ENCODE results near the gene DBNL. TPM values are rescaled to one million over a fixed set of nuclear protein-coding genes. Genes with fewer than 3 reads are reported as not detected.
"Not testable (repeated sequence)": the region's sequence is repeated elsewhere in the genome, so short reads cannot be mapped to it uniquely, and the experiment has no call there.

Gene DBNL
- total and polyA plus RNA-seq, 4 experiments from 2014 or later = 157 to 250 (median 171) TPM

GRCh38 chr7:44036364-44036763 is 8.1 kb upstream of the DBNL start:
- H3K4me1 ChIP-seq (ENCODE audit: insufficient read depth, low read length); H3K9me3 Mint-ChIP-seq; H3K36me3 Mint-ChIP-seq; POLR2A ChIA-PET (ENCODE audit: partially characterized antibody); H3K27me3 ChIP-seq (ENCODE audit: insufficient read depth, low read length); H3K4me3 ChIP-seq (ENCODE audit: low read length in 2 of 2); H3K36me3 ChIP-seq (ENCODE audit: insufficient read depth, low read length); H3K4me3 Mint-ChIP-seq; H3K27me3 Mint-ChIP-seq; H3K9me3 ChIP-seq (ENCODE audit: control insufficient read depth in 1 of 2, low read length in 2 of 2); H3K27ac ChIP-seq (ENCODE audit: low read depth, low read length); intact Hi-C loops (cut with micrococcal nuclease): not testable (repeated sequence)
- peak overlapping the region in 2 of 7 donors; percentile 64 to 65 for H3K27ac Mint-ChIP-seq
- CTCF ChIA-PET (ENCODE audit: partially characterized antibody) = interaction anchor here (1.7 kb wide), 1 partner anchor 17 kb away, joined by 4 read pairs; no protein-coding TSS in a partner anchor
- peak in 4 of 5 donors; percentile 33 to 45 (median 40) for DNase-seq
- peaks cover 4 to 13% (median 7%) of the 10 kb centered on the region in 4 donors for H3K4me1 Mint-ChIP-seq

GRCh38 chr7:44037951-44038350 is 6.6 kb upstream of the DBNL start:
- intact Hi-C loops (cut with micrococcal nuclease); POLR2A ChIA-PET (ENCODE audit: partially characterized antibody): not testable (repeated sequence)

DNA sequence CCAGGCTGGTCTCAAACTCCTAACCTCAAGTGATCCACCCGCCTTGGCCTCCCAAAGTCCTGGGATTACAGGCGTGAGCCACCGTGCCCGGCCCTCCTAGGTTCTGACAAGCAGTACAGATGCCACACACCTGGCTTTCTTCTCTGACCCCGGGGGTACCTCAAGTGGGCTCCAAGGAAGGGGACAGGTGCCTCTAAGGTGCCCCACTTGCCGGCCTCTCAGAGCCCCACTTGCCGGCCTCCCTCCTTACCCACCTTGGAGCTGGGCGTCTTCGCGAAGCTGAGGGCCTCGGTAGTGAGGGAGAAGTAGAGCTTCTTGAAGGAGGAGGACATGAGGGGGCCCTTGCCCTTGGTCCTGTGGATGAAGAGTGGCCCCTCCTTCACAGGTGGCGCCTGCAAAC is 5.9 kb upstream of the DBNL start:
- H3K4me1 ChIP-seq (ENCODE audit: insufficient read depth, low read length); CTCF ChIA-PET (ENCODE audit: partially characterized antibody); H3K9me3 Mint-ChIP-seq; H3K36me3 Mint-ChIP-seq; H3K4me3 ChIP-seq (ENCODE audit: low read length in 2 of 2); H3K4me3 Mint-ChIP-seq; H3K9me3 ChIP-seq (ENCODE audit: control insufficient read depth in 1 of 2, low read length in 2 of 2); DNase-seq; intact Hi-C loops (cut with micrococcal nuclease); H3K27ac ChIP-seq (ENCODE audit: low read depth, low read length); H3K27me3 Mint-ChIP-seq; H3K36me3 ChIP-seq (ENCODE audit: insufficient read depth, low read length); H3K27me3 ChIP-seq (ENCODE audit: insufficient read depth, low read length): not testable (repeated sequence)
- POLR2A ChIA-PET (ENCODE audit: partially characterized antibody) = interaction anchor here (0.9 kb wide), 1 partner anchor 28 kb away, joined by 3 read pairs; no protein-coding TSS in a partner anchor
- H3K4me1 Mint-ChIP-seq = peaks cover 5 to 18% (median 9%) of the 10 kb centered on the region in 4 donors
- peak overlapping the region in 1 of 7 donors; percentile 42 for H3K27ac Mint-ChIP-seq

More at GRCh38 chr7:44037951-44038350, 6.6 kb upstream of the DBNL start:
- Mint-ChIP-seq H3K27ac (peak overlapping the region in 4 of 7 donors; percentile 42 to 82 (median 63)), H3K4me1 (peaks cover 5 to 17% (median 8%) of the 10 kb centered on the region in 4 donors), H3K4me3 (peak overlapping the region in 2 of 8 donors; percentile 26 to 40)
- CTCF ChIA-PET (ENCODE audit: partially characterized antibody) = interaction anchor here (1.7 kb wide), 1 partner anchor 18 kb away, joined by 4 read pairs; no protein-coding TSS in a partner anchor
- DNase-seq; H3K27me3 ChIP-seq (ENCODE audit: insufficient read depth, low read length); H3K36me3 ChIP-seq (ENCODE audit: insufficient read depth, low read length); H3K27me3 Mint-ChIP-seq; H3K9me3 Mint-ChIP-seq; H3K4me1 ChIP-seq (ENCODE audit: insufficient read depth, low read length); H3K9me3 ChIP-seq (ENCODE audit: control insufficient read depth in 1 of 2, low read length in 2 of 2); H3K4me3 ChIP-seq (ENCODE audit: low read length in 2 of 2); H3K36me3 Mint-ChIP-seq; H3K27ac ChIP-seq (ENCODE audit: low read depth, low read length): not testable (repeated sequence)

DNA sequence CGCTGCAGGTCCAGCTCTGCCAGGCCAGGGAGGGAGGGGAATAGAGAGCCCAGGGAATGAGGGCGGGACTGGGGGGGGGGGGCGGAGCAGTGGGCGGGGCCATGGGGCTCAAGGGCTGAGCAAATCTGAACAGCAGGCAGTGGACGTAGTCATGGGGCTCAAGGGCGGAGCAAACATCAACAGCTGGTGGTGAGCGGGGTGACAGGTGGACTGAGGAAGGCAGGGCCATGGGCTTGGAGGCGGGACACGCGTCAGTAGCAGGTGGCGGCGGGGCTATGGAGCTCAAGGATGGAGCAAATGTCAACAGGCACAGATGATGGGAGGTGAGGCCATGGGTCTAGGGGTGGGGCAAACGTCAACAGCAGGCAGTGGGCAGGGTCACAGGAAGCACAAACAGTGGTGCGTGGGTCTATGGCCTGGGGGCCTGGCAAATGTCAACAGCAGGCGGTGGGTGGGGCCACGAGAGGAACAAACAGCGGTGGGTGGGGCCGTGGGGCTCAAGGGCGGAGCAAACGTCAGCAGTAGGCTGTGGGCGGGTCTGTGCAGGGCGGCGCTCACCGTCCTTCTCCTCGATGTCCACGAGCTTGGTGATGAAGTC is 5.4 kb upstream of the DBNL start:
- intact Hi-C loops (cut with micrococcal nuclease) = not testable (repeated sequence)
- peak overlapping the region; percentile 91 to 98 (median 96) for H3K27ac Mint-ChIP-seq

GRCh38 chr7:44039800-44040492 is 4.6 kb upstream of the DBNL start:
- CTCF ChIA-PET (ENCODE audit: partially characterized antibody); H3K4me3 ChIP-seq (ENCODE audit: low read length in 2 of 2): not testable (repeated sequence)
- H3K27ac ChIP-seq (ENCODE audit: low read depth, low read length) = peak overlapping the region; percentile 21

More for the DNA sequence above, 5.4 kb upstream of the DBNL start:
- H3K4me1 ChIP-seq (ENCODE audit: insufficient read depth, low read length) = peaks cover 14% of the 10 kb centered on the region
- H3K9me3 ChIP-seq (ENCODE audit: control insufficient read depth in 1 of 2, low read length in 2 of 2); H3K4me3 ChIP-seq (ENCODE audit: low read length in 2 of 2); H3K27ac ChIP-seq (ENCODE audit: low read depth, low read length); H3K27me3 Mint-ChIP-seq; H3K27me3 ChIP-seq (ENCODE audit: insufficient read depth, low read length); H3K36me3 Mint-ChIP-seq; CTCF ChIA-PET (ENCODE audit: partially characterized antibody); H3K9me3 Mint-ChIP-seq; H3K36me3 ChIP-seq (ENCODE audit: insufficient read depth, low read length): not testable (repeated sequence)
- Mint-ChIP-seq H3K4me1 (peaks cover 8 to 23% (median 14%) of the 10 kb centered on the region in 4 donors), H3K4me3 (peak overlapping the region; percentile 66 to 86 (median 79))
- POLR2A ChIA-PET (ENCODE audit: partially characterized antibody) = interaction anchor here (0.9 kb wide), 1 partner anchor 27 kb away, joined by 3 read pairs; no protein-coding TSS in a partner anchor
- DNase-seq = peak; percentile 80 to 94 (median 86)

GRCh38 chr7:44040493-44040891 is 4.0 kb upstream of the DBNL start:
- POLR2A ChIA-PET (ENCODE audit: partially characterized antibody); H3K9me3 Mint-ChIP-seq; H3K36me3 ChIP-seq (ENCODE audit: insufficient read depth, low read length); intact Hi-C loops (cut with micrococcal nuclease); H3K27me3 Mint-ChIP-seq; CTCF ChIA-PET (ENCODE audit: partially characterized antibody); H3K27me3 ChIP-seq (ENCODE audit: insufficient read depth, low read length); H3K9me3 ChIP-seq (ENCODE audit: control insufficient read depth in 1 of 2, low read length in 2 of 2): not testable (repeated sequence)
- Mint-ChIP-seq H3K4me1 (peaks cover 11 to 35% (median 20%) of the 10 kb centered on the region in 4 donors), H3K27ac (peak overlapping the region; percentile 44 to 87 (median 77)), H3K36me3 (peaks cover 0 to 11% of the 10 kb centered on the region in 2 donors), H3K4me3 (peak overlapping the region; percentile 71 to 88 (median 76))
- H3K4me3 ChIP-seq (ENCODE audit: low read length in 2 of 2) = peak overlapping the region in 1 of 2 donors; percentile 28
- peak; percentile 70 to 79 (median 78) for DNase-seq
- peaks cover 20% of the 10 kb centered on the region for H3K4me1 ChIP-seq (ENCODE audit: insufficient read depth, low read length)
- peak overlapping the region; percentile 54 for H3K27ac ChIP-seq (ENCODE audit: low read depth, low read length)

More at GRCh38 chr7:44039800-44040492, 4.6 kb upstream of the DBNL start:
- H3K4me3 Mint-ChIP-seq = peak overlapping the region; percentile 45 to 87 (median 67)
- POLR2A ChIA-PET (ENCODE audit: partially characterized antibody); H3K9me3 Mint-ChIP-seq; H3K9me3 ChIP-seq (ENCODE audit: control insufficient read depth in 1 of 2, low read length in 2 of 2); H3K27me3 ChIP-seq (ENCODE audit: insufficient read depth, low read length); intact Hi-C loops (cut with micrococcal nuclease); H3K36me3 ChIP-seq (ENCODE audit: insufficient read depth, low read length); H3K27me3 Mint-ChIP-seq; H3K36me3 Mint-ChIP-seq: not testable (repeated sequence)
- peak in 1 of 5 donors; percentile 13 for DNase-seq
- H3K4me1 Mint-ChIP-seq = peaks cover 9 to 30% (median 16%) of the 10 kb centered on the region in 4 donors
- H3K4me1 ChIP-seq (ENCODE audit: insufficient read depth, low read length) = peaks cover 15% of the 10 kb centered on the region
- H3K27ac Mint-ChIP-seq = peak overlapping the region in 5 of 7 donors; percentile 47 to 87 (median 77)

DNA sequence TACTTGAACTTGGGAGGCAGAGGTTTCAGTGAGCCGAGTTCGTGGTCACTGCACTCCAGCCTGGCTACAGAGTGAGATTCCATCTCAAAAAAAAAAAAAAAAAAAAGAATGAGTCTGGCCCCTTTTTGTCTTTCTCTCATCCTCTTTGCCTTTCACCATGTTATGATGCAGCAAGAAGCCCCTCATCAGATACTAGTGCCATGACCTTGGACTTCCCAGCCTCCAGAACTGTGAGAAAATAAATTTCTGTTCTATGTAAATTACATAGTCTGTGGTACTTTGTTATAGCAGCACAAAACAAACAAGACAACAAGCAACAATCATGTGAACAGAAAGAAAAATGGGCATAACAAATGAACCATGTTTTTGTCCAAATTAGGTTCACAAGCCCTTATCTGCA is 2.3 kb upstream of the DBNL start:
- no peaks in the 10 kb centered on the region for H3K27me3 ChIP-seq (ENCODE audit: insufficient read depth, low read length)
- POLR2A ChIA-PET (ENCODE audit: partially characterized antibody) = no interaction called here
- H3K9me3 ChIP-seq (ENCODE audit: control insufficient read depth in 1 of 2, low read length in 2 of 2) = no peaks in the 10 kb centered on the region
- Mint-ChIP-seq H3K4me3 (peak overlapping the region in 6 of 8 donors; percentile 46 to 75 (median 68)), H3K9me3 (no peaks in the 10 kb centered on the region), H3K36me3 (peaks cover 9 to 25% of the 10 kb centered on the region in 2 donors), H3K27ac (peak overlapping the region in 4 of 7 donors; percentile 28 to 79 (median 68)), H3K4me1 (peaks cover 29 to 52% (median 38%) of the 10 kb centered on the region in 4 donors), H3K27me3 (no peaks in the 10 kb centered on the region)
- intact Hi-C loops (cut with micrococcal nuclease) = no loop called here
- DNase-seq = no peak
- no peaks in the 10 kb centered on the region for H3K36me3 ChIP-seq (ENCODE audit: insufficient read depth, low read length)
- no peak overlapping the region for H3K4me3 ChIP-seq (ENCODE audit: low read length in 2 of 2)
- no peak overlapping the region for H3K27ac ChIP-seq (ENCODE audit: low read depth, low read length)
- H3K4me1 ChIP-seq (ENCODE audit: insufficient read depth, low read length) = peaks cover 37% of the 10 kb centered on the region
- CTCF ChIA-PET (ENCODE audit: partially characterized antibody) = no interaction called here
